SKM-1 (cell line): ENCODE measurements around the gene MYLK3.
"Not testable (repeated sequence)": the region's sequence is repeated elsewhere in the genome, so short reads cannot be mapped to it uniquely, and the experiment has no call there.

Experiments
- DNase-seq: peaks from one replicate; lab custom pipeline; 2025; ENCODE audit not compliant: unreplicated experiment; lab: John Stamatoyannopoulos, UW

MYLK3 gene

DNA sequence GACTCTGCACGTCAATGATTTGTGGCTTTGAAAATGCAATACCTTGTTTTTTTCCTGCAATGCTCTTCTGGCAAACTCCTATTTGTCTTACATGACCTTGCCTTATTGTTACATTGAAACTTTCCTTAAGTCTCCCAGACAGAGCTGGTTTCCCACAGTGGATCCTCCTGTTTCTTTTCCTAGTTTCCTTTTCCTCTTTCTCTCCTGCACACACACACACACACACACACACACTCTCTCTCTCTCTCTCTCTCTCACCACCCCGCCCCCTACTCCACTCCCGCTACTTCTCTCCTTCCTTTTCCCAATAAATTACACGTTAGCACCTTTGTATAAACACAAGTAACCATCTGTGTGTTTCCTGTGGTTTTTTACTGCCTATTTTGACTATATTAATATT is 56.4 kb downstream of the MYLK3 start:
- no peak for DNase-seq

DNA sequence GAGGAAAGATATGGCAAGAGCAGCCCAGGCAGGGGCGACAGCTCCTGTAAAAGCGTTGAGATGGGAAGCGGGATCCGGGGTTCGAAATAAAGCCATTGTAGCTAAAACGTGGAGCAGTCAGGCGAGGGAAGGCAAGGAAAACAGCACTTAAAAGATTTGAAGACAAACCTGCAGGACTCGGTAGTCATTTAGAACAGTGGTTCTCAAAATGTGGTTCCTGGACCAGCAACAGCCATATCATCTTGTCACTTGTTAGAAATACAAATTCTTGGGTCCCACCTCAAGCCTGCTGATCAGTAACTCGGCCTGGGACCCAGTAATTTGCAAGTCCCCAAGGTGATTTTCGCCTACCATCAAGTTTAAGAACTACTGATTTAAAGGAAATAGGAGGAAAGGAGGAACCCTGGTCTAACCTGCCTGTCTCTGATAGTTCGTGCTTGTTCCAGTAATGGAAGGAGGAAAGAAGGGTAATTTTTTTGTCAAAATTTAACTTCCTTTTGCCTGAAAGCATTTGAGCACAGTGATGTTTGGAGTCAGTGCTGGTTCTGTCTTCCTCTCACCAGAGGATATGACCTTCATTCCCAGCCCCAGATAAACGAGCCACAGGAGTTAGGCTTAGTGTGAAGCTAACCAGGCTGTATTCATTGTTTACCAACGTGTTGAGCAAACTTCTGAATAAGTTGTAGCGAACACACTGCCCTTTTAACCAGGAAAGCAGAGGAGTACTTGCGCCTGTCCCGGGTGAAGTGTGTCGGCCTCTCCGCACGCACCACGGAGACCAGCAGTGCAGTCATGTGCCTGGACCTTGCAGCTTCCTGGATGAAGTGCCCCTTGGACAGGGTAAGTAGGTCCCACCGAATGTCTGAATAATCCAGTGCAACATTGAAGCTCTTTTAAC is 57.6 kb downstream of the MYLK3 start:
- DNase-seq = no peak

DNA sequence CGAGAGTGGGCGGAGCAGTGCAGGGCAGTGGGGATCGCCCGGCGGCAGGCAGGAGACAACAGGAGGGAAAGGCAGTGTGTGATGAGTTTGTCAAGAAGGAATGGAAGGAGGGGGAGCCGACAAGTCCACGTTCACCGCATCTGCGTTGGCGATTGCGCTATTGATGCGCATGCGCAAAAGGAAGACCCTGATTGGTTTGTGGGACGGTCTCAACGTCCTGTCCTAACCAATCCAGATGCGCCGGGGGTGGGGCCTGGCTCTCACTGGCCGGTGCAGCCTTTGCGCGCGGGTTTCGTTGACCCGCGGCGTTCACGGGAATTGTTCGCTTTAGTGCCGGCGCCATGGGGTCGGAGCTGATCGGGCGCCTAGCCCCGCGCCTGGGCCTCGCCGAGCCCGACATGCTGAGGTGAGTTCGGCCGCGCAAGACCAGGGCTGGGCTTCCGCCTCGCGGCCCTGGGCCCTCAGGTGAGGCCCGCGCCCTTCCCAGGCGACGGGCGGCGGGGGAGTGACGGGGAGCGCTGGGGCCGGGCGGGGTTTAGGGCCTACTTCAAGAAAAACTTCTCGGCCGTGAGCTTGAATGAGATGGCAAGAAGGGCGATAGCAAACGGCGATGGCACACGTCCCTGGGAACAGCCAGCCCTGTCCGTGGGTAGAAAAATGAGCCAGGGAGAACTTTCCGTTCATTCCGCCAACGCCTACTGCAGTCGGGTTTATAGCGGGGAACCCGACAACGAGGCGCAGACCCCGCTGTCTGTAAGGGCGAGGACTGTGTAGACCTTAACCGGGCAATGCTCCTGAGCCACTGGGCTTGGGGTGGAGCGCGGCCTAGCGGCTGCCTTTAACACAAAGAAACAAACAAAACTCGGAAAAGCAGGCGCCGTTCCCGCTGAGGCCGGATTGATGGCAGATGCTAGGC is 58.5 kb downstream of the MYLK3 start, which contains the start of gene ORC6:
Gene ORC6, plus strand, starts transcription at position 295 of the 916 bp plus-strand sequence. Its CDS starts 47 bp downstream, at position 342.
- peak; percentile 99 for DNase-seq

DNA sequence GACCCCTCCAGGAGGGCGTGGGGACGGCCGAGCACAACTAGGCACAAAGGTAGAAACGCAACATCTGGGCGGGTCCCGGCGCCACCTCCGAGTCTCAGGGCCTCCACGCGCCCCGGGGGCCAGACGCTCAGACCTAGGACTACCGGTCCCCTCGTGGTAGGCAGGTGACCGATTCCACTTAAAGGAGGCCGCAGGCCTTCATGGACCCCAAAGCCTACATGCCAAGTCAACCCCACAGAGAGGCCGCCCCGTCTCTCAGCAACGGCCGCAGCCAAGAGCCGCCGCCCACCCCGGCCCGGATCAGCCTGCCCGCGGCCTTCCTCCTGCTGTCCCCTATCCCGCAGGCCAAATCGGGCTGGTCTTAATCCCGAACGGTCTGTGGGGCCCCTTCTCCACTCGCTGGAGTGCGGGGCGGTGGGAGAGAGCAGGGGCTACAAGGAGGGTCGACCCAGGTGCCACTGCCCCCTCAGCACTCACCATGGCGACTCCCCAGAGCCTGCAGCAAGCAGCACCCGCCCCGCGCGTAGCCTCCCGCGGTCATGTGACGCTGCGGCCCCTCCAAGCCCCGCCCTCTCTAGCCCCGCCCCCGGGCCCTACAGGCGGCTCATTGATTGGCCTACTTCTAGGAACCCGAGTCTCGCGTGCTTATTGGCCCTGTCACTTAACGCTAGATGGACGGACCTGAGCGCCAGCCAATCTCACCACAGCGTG is 59.3 kb downstream of the MYLK3 start, which contains the start of gene VPS35:
Gene VPS35, minus strand, starts transcription at position 525 of the 711 bp plus-strand sequence. Its CDS starts 45 bp downstream, at position 480.
- peak; percentile 99 for DNase-seq

DNA sequence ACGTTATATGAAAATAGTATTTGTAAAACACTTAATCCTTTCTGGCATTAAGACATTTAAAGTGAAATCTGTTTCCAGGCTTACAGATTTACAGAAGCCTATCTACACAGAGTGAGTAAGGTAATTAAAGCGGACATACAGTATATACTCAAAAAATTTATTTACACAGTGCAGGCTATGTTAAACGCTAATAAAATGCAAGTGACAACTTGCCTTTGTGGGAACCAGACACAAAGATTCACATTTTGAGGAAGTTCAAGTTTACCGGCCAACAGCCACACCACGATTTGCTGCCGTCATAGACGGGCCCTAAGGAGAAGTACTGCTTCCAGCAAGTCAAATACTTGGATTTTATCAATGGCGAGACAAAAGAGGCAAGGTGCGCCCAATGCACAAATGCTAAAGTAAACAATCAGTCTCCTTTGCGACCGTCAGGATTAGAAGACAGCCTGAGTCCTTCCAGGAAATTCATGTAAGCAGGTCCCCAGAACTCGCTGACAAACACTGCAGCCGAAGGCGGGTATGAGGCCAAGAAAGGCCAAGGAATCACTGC is 60.0 kb downstream of the MYLK3 start:
- peak; percentile 44 for DNase-seq

DNA sequence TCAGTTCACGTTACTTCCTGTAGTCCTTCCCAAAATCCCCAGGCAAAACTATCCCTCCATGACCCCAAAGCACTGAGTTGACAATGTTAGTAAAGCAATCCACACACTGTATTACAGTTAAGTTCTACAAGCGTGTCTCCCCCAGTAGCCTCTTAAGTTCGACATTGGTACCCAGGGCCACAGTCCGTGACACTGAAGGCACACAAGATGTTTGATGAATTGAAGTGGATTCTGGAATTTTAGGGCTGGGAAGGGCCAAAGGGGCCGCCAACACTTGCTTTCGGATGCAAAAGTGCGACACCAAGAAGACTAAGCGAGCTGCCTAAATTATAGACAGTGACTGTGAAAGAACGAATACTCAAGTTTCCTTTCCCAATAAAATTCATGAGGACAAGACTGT is 60.7 kb downstream of the MYLK3 start:
- no peak for DNase-seq

DNA sequence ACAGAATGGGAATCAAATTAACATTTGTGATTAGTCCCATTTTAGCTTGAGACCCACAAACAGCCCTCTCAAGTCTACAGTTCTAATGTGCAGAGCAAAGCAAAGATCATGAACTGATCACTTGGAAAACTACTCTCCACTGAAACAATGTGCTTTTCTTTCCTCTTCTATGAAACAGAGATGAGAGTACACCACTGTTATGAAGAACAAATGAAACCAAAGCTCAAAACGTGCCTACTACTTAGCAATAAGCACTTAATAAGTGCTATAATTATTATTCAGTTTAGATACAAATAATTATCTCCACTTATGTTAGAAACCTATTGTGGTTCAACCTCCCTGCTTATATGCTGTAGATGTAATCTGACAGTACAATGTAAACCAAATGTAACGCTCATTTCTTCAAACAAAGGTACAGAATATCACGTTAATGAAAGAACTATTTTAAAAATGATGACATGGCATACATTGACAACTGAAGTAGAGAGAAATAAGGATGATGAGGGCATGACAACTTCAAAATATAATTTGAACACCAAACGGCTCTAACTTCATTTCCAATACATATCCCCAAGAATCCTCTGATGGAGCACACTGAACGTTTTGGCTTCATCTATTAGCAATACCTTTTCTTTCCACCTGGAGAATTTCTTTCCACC is 61.2 kb downstream of the MYLK3 start:
- DNase-seq = no peak

DNA sequence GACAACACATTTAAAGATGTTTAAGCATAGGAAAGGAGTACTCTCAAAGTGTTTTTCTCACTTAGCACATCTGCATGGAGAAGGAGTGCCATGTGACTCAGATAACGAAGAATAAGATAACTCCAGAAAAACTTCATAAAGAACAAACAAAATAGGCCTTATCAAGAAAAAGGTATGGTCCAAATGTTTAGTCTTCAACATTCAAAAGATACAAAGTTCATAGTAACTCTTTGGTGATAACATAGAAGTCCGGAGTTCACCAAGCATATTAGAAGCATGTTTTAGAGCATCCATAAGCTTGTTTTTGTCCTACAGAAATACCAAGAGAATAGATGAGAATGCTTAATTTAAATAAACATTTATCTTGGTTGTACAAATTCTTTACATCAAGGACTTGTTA is 66.3 kb downstream of the MYLK3 start:
- DNase-seq = not testable (repeated sequence)

DNA sequence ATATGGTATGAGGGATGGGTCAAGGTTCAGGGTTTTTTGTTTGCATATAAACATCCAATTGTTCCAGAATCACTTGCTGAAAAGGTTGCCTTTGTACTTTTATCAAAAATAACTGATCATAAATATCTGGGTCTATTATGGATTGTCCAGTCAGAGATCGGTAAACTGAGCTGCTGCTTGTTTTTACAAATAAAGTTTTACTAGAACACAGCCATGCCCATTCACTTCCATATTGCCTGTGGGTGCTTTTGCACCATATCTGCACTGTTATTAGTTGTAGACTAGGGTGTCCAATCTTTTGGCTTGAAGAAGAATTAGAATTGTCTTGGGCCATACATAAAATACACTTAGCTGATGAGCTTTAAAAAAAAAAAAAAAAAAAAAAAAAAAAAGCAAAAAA is 70.2 kb downstream of the MYLK3 start:
- not testable (repeated sequence) for DNase-seq

DNA sequence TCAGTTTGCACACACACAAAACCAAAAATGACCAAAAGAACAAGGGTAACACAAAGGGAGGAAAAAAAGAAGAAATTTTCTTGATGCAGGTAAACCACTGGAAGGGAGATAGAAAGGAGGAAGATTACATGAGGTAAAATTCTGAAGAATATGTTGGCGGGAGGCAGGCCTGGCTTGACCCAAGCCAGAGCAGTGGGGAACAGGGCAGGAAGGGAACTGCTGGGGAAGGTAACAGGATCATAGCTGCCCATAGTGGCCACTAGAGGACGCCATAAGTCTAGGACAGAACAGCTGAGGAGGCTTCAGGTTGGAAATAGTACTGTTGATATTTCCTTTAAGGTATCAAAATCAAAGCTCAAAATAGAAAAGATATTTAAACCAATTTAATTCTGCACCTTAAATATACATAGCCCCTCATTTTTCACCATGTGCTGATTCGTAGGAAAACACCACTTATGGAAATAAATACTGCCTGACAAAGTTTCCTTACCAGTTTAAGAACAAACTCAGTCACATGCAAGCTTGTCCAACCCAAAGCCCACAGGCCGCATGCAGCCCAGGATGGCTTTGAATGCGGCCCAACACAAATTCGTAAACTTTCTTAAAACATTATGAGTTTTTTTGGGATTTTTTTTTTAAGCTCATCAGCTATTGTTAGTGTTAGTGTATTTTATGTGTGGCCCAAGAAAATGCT is 74.7 kb downstream of the MYLK3 start:
- peak; percentile 63 for DNase-seq

DNA sequence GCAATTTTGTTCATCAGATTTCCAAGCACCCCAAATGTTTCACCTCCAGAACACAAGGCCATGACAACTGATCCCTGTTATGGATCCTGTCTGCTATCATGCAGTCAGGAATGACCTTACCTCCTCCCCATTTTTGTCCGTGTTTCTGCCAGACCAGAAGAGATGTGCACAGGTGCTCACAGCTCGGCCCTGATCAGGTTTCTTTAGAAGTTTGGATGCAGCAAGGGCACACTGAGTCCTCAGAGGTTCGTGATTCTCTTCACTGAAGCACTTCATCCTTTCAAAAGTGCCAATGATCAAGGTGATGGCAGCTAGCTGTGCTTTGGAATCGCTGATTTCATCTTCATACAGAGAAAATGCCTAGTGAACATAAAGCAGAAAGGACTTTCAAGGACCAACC is 86.0 kb downstream of the MYLK3 start:
- DNase-seq = no peak

DNA sequence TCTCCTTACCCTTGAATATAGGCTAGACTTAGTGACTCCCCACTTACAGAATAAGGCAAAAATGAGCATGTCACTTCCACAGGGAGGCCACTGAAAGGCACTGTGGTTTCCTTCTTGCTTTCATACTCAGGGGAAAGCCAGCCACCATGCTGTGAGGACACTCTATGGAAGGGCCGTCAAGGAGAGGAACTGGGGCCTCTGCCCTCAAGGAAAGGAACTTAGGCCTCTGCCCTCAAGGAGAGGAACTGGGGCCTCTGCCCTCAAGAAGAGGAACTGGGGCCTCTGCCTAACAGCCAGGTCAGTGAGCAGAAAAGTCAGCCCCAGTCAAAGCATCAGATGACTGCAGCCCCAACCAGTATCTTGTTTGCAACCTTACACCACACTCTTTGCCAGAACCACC is 89.2 kb downstream of the MYLK3 start:
- DNase-seq = peak; percentile 99
